Measurements from ENCODE around the gene DMTF1.
"Not testable (repeated sequence)": the region's sequence is repeated elsewhere in the genome, so short reads cannot be mapped to it uniquely, and the experiment has no call there.

Gene DMTF1

GRCh38 chr7:87223666-87224065 is 71.4 kb downstream of the DMTF1 start:
- no peak for DNase-seq (ENCODE audit: low read depth)

- DNase-seq (ENCODE audit: low read depth), result no peak
Measured at GRCh38 chr7:87225696-87226095, 73.4 kb downstream of the DMTF1 start.

- no peak for DNase-seq (ENCODE audit: low read depth)
Measured at GRCh38 chr7:87226495-87226894, 74.2 kb downstream of the DMTF1 start.

GRCh38 chr7:87231258-87231657 is 79.0 kb downstream of the DMTF1 start:
- no peak for DNase-seq (ENCODE audit: low read depth)

- no peak for DNase-seq (ENCODE audit: low read depth)
Measured at GRCh38 chr7:87231711-87232110, 79.5 kb downstream of the DMTF1 start.

GRCh38 chr7:87234949-87235348 is 82.7 kb downstream of the DMTF1 start:
- DNase-seq (ENCODE audit: low read depth), result no peak

GRCh38 chr7:87238464-87239051 is 86.3 kb downstream of the DMTF1 start:
- DNase-seq (ENCODE audit: low read depth), result not testable (repeated sequence)

GRCh38 chr7:87245671-87246070 is 93.4 kb downstream of the DMTF1 start:
- DNase-seq (ENCODE audit: low read depth), result not testable (repeated sequence)

All from T follicular helper cell (primary cell).